ENCODE results near the gene ALOXE3.
"Not testable (repeated sequence)": the region's sequence is repeated elsewhere in the genome, so short reads cannot be mapped to it uniquely, and the experiment has no call there.

The ALOXE3 gene

GRCh38 chr17:8109661-8110455 lies 8.5 kb downstream of the ALOXE3 start:
- H3K4me3 ChIP-seq (ENCODE audit: low read depth, low read length), result no peak overlapping the region
- TF ChIP-seq CTCF (IDR thresholded peaks at IDR 0.05; ENCODE audit: control insufficient read depth, extremely low read depth, insufficient read depth), result peak; percentile 84
- no peak for DNase-seq (ENCODE audit: low read depth)

- no peak for DNase-seq (ENCODE audit: low read depth)
- H3K4me3 ChIP-seq (ENCODE audit: low read depth, low read length), result no peak overlapping the region
- no peak for TF ChIP-seq CTCF (IDR thresholded peaks at IDR 0.05; ENCODE audit: control insufficient read depth, extremely low read depth, insufficient read depth)
Observed at GRCh38 chr17:8108972-8109660, 9.2 kb downstream of the ALOXE3 start.

- not testable (repeated sequence) for H3K4me3 ChIP-seq (ENCODE audit: low read depth, low read length)
Observed at GRCh38 chr17:8106980-8107379, 11.3 kb downstream of the ALOXE3 start.

GRCh38 chr17:8105957-8106398 lies 12.3 kb downstream of the ALOXE3 start:
- DNase-seq (ENCODE audit: low read depth), result no peak
- TF ChIP-seq CTCF (IDR thresholded peaks at IDR 0.05; ENCODE audit: control insufficient read depth, extremely low read depth, insufficient read depth), result no peak
- H3K4me3 ChIP-seq (ENCODE audit: low read depth, low read length), result no peak overlapping the region

More at GRCh38 chr17:8106980-8107379, 11.3 kb downstream of the ALOXE3 start:
- DNase-seq (ENCODE audit: low read depth), result not testable (repeated sequence)

- TF ChIP-seq CTCF (IDR thresholded peaks at IDR 0.05; ENCODE audit: control insufficient read depth, extremely low read depth, insufficient read depth), result no peak
- DNase-seq (ENCODE audit: low read depth), result no peak
- no peak overlapping the region for H3K4me3 ChIP-seq (ENCODE audit: low read depth, low read length)
Observed at GRCh38 chr17:8104911-8105310, 13.4 kb downstream of the ALOXE3 start.

- no peak for DNase-seq (ENCODE audit: low read depth)
- TF ChIP-seq CTCF (IDR thresholded peaks at IDR 0.05; ENCODE audit: control insufficient read depth, extremely low read depth, insufficient read depth), result no peak
- H3K4me3 ChIP-seq (ENCODE audit: low read depth, low read length), result no peak overlapping the region
Observed at GRCh38 chr17:8103549-8103948, 14.8 kb downstream of the ALOXE3 start.

- no peak for TF ChIP-seq CTCF (IDR thresholded peaks at IDR 0.05; ENCODE audit: control insufficient read depth, extremely low read depth, insufficient read depth)
- DNase-seq (ENCODE audit: low read depth), result no peak
- no peak overlapping the region for H3K4me3 ChIP-seq (ENCODE audit: low read depth, low read length)
Observed at GRCh38 chr17:8101721-8102120, 16.6 kb downstream of the ALOXE3 start.

Measured in LNCaP clone FGC (cell line).